ENCODE results near the gene ADAM8.
"Not testable (repeated sequence)": the region's sequence is repeated elsewhere in the genome, so short reads cannot be mapped to it uniquely, and the experiment has no call there.

Gene ADAM8

DNA sequence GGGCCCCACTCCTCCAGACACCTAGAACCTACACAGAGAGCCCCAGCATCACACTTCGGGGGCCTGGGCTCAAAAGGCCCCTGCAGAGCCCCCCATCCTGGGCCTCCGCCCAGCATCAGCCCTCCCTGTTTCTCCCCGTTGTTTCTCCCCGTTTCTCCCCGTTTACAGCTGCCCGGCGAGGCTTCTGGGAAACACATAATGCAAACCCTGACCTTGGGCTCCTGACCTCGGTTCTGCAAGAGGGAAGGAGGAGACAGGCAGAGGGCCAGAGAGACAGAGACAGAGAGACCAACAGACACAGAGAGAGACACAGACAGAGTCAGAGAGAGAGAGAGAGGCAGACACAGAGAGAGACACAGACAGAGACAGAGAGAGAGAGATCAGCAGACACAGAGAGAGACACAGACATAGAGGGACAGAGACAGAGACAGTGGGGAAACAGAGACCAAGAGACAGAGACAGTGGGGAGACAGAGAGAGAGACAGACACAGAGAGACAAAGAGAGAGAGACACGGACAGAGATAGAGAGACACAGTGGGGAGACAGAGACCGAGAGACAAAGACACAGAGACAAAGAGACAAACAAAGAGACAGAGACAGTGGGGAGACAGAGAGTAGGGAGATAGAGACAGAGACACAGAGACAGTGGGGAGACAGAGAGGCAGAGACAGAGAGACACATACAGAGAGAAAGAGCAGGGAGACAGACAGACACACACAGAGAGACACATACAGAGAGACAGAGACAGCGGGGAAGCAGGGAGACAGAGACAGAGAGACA is 26.5 kb downstream of the ADAM8 start:
- no peak for DNase-seq (ENCODE audit: low spot score)

DNA sequence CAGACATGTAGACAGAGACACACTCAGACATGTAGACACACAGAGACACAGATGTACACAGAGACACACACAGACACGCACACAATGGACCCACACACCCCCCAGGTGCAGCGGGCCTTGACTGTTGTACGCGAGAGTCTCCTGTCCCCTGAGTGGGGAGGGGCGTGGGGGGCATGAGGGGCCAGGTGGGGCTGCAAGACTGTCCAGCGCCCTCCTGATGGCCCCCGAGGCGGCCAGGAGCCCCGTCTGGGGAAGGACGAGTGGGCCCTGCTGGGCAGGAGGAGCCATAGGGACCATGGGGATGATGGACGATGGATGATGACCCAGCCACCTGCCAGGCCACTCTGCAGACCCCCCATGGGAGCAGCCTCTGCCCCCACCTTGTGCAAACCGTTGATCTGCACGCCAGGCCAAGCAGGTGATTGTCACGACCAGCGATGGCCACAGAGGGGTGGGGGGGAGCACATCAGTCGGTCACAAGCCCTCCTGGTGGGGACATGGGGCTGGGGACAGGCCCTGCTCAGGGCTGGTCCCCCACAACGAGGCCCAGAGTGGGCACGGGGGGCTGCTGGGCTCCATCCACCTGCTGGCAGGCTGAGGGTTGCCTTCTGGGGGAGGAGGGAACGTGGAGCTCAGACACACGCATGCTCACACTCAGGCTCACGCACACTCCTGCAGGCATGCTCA is 27.4 kb downstream of the ADAM8 start:
- DNase-seq (ENCODE audit: low spot score), result no peak

DNA sequence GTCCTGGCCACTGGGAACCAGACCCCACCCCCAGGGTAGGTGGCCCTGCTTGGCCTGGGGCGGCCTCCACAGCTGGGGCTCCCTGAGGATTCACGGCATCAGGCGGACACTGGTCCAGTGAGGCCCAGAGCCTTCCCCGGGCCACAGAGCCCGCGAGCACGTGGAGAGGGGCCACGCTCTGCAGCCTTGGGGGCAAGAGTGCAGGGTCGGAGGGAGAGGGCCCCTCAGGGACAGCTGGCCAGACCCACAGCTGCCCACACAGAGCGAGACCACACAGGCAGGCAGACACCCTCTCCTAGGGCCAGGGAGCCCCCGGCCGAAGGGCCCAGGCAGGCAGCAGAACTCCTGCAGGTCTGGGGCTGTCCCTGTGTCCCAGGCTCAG is 28.3 kb downstream of the ADAM8 start:
- no peak for DNase-seq (ENCODE audit: low spot score)

DNA sequence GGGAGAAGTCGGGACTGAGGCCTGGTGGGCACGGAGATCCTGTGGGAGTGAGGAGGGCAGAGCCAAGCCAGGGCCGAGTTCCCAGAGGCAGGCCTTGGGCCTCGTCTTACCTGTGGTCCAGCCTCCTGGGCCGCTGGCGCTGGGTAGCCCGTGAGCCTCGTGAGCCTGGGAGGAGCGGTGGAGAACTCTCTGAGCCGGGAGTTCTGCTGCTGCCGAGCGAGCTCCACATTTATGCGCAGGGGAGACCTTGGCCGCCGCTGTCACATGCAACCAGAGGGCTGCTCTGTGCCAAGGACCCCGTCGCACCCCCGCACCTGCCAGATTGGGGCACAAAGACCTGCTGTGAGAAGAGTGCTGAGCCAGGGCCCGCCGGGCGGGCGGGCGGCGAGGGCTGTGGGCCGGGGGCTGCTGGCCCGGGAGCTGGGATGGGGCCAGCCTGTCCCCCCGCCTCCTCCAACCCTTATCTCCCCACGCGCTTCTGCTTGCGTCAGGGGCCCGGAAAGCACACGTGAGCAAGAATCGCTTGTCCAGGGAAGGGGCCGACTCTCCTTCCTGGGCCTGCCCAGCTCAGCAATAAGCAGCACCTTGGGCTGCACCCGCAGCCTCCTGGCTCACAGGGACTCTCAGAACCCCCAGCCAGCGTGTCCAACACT is 28.9 kb downstream of the ADAM8 start:
- DNase-seq (ENCODE audit: low spot score), result no peak

DNA sequence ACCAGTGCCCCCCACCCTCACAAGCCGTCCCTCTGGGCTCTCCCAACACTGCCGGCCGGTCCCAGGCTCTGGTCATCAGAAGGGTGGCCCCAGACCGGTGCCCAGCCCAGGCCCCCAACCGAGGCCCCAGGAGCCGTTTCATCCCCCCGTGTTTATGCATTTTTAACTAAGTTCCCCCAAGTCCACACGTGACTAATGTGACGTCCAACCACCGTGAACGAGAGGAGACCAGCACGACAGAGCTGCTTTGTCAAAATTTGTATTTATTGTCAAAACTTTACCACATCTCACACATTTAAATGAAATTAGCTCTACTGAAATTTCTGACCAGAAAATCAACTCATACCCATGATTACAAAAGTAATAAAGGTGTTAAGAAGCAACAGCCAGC is 30.4 kb downstream of the ADAM8 start:
- DNase-seq (ENCODE audit: low spot score), result no peak

DNA sequence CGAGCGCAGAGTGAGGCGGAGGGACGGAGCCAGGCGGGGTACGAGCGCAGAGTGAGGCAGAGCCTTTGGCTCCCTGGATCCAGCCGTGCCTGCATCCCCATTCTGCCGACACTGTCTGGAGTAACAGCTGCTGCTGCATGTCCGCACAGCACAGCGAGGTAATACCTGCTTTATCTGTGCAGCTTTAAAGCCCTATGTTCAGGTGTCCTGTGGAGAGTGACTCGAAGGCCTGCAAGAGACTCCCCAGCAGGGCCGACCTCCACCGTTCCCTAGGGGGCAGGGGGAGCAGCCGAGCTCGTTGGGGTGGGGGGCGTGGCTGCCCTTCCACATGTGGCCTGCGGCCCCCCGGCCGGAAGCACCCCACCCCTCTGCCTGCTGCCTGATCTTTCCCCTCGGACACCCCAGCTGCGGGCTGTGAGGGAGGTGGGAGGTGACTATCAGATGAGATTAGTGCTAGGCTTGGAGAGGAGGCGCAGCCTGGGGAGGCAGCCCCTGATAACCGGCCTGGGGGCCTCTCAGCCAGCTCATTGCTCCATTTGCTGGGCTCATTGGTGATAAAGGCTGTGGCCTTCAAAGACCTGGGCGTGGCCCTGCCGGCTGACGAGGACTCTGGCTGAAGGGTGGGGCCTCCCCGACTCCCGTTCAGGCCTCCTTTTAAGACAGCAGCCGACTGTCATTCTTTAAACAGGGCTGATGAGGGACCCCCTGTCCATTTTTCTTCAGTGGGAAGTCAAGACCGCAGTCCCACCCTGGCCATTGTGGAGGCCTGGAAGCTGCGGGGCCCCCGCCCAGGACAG is 31.0 kb downstream of the ADAM8 start:
- DNase-seq (ENCODE audit: low spot score), result no peak

DNA sequence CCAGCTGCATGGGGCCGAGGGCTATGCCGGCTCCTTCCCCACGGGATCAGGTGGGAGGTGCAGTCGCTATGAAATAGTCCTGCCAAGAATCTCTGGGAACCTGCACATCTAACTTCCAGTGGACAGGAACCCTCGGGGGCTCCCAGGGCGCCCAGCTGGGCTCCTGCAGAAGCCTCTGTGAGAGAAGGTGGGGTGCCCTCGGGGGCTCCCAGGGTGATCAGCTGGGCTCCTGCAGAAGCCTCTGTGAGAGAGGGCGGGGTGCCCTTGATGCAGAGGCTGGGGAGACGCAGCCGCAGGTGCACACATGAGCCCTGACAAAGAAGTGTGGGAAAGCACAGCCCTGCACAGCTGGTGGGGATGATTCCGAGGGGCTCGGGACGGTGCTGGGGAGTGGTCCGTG is 33.1 kb downstream of the ADAM8 start:
- DNase-seq (ENCODE audit: low spot score), result no peak

DNA sequence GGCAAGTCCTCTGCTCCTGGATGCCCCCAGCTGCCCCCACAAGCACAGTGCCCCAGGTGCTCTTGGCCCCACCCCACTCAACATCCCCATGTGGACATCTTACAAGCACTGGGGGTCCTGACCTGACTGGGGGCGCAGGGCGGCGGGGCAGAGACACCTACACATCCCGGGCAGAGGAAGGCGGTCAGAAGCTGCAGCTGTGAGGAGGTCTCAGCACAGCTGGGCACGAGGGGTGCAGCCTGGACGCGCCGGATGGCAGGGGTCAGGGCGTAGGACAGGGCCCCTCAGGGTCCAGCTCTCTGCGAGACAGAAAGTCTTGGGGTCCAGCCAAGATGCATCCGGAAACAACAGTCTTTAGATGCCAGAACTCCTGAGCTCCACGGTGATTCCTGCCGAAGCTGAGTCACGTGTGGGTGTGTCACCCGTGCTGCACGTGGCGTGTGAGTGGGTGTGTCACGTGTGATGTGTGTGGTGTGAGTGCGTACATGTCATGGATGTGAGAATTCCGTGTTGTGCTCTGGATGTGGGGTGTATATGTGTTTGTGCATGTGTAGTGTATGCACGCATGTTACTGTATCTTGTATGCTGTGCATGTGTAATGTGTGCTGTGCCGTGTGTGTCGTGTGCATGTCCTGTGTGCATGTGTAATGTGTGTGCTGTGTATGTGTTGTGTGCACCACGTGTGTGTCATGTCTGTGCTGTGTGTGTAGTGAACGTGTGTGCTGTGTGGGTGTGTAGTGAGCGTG is 33.9 kb downstream of the ADAM8 start:
- DNase-seq (ENCODE audit: low spot score), result no peak

DNA sequence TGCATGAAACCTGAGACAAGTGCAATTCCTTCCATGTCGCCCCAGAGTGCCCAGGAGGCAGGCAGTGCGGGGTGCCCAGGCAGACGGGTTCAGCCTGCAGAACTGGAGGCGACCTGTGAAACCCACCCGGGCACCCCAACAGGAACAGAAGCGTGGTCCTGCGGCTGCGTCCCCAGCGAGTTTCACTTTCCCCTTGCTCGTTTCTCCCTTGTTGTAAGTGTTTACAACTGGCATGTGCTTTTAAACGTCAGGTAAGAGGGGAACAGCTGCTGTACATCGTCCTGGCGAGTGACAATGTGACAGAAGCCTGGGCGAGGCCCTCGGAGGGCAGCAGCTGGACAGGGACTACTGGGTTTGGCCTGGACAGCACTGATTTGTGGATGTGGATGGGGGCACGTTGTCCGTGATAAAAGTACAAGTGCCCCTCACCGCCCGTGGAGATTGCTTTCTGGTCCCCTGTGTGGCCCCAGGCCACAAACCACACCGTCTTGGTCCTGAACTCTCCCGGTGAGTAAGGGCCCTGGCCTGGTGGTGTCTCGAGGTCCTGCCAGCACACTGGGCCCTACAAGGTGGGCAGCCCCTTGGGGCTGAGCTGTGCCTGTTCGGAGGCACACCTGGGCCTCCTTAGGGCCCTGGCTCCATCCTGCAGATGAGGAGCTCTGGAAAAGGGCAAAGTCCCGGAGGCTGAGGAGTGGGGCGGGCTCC is 35.0 kb downstream of the ADAM8 start:
- no peak for DNase-seq (ENCODE audit: low spot score)

DNA sequence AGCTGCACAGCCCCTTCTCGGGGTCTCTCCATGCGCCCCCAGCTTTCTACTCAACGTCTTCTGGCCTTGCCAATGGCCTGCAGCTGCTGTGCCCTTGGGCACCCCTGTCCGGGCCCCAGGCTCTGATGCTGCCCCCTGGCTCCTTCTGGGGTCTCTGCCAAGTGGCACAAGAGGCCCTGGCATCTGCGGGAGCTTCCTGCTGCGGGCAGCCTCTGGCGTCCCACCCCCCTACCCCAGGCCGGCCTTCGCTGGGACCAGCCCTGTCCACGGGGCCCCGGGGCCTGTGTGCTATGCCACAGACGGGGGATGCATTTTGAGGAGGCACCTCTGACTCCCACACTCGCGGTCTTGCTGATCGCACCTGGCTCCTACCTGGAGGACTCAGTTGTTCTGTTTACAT is 36.7 kb downstream of the ADAM8 start:
- no peak for DNase-seq (ENCODE audit: low spot score)

DNA sequence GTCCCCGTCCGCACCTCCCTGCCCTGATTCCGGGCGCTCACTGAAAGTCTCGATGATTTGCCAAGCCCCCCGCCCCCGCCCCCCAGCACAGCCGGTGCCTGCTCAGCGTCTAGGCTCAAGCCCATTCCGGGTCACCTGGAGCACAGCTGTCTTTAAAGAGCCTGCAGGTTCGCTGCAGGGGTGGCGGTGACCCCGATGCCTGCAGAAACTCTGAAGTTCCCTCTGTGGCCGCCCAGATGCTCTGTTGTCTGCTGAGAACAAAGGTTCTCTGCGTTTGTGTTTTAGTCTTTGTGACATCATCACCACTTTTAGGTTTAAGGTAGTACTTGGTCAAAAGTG is 38.2 kb downstream of the ADAM8 start:
- DNase-seq (ENCODE audit: low spot score), result no peak

DNA sequence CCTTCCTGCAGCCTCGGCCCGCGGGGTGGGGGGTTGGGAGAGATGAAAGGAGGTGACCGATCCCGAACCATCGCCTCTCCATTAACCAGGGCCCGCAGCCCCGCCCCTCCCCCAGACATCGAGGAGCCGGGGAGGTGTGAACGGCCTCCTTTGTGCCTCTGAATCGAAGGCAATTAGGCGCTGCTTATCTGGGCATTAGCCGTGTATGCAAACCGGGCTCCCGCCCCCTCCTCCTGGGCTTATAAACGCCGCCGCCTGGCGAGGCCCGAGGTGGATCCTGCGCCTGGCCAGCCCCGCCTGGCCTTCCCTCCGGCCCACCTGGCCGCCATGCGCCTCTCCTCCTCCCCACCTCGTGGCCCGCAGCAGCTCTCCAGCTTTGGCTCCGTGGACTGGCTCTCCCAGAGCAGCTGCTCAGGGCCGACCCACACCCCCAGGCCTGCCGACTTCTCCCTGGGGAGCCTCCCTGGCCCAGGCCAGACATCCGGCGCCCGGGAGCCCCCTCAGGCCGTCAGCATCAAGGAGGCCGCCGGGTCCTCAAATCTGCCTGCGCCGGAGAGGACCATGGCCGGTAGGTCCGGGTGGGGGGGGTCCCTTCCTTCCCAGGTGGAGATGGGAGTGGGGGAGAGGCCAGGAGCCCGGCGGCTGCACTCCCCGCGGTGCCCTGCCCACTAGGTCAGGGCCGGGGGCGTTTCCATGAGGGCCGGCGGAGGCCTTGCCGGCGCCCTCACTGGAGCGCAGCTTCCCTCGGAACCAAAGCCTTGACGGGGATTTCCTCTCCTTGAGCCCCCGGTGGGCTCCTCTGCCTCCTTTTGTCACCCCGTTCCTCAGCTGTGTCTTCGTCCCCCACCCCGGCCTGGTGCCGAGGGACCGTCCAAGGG is 38.8 kb downstream of the ADAM8 start, which contains the start of gene VENTX:
Gene VENTX, plus strand, starts transcription at position 268 of the 878 bp plus-strand sequence. Its CDS starts 60 bp downstream, at position 328.
- no peak for DNase-seq (ENCODE audit: low spot score)

DNA sequence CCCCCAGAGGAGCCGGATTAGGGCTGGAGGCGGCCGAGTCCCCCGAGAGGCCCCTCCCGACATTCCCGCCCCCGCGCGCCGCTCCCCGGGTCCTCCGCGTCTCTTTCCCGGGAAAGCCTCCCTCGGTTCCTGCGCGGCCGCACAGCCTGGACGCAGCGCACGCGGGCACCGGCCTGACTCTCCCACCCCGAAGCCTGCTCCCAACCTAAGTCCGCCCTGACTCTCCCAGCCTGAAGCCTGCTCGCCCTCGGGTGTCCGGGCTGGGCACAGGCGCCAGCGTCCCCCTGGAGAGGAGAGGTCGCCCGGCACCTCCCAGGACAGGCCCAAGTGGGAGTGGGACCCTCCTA is 39.5 kb downstream of the ADAM8 start:
- DNase-seq (ENCODE audit: low spot score), result no peak

DNA sequence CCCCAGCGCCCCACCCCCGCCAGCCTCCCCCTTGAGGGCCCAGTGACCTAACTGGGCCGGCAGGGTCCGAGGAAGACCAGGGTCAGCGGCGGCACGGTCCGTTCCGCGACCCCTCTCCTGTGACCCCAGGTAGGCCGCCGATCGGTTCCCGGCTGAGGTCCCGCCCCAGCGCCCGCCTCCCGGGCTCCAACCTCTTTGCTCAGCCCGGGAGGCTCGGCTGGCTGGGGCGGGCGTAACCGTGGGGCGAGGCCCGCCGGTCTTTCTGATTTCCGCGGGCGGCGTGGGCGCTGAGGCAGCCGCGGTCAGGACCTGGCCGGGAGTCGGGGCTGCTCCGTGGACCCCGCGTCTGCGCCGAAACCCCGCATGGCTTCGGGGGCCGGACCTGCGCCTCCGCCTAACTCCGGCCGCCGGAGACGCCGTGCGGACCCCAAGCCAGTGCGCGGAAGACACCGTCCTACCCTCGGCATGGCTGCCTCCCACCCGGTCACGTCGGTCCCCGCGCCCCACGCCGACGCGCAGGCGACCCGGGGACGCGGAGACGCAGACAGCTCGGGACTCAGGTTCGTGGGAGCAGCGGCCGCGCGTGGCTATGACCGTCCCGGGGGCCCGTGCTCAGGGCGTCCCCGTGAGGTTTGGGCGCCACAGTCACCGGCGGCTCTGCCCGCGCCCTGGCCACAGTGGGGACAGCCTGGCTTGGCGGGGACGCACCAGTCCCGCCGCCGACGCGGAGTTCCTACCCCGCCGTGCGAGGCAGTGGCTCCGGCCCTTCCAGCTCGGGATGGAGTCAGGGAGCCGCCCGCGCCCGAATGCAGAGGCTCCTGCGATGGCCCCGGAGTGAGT is 40.0 kb downstream of the ADAM8 start:
- DNase-seq (ENCODE audit: low spot score), result no peak

DNA sequence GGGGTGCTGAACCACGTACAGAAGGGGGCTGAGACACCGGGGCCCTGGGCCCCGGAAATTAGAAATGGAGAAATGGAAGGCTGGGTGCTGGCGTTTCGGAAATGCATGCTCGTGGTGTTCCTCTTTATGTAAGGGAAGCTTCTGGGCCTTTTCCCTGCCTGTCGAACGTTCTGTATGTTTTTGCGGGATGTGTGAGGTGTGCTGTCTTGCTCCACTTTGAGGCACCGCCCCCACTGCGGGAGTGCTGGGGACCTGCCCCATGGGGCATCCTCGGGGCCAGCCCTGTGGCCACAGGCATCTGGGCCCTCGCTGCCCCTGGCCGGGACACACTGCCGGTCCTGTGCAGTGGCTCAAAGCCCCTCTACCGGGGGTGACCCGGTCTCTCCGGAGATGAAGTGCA is 40.7 kb downstream of the ADAM8 start:
- DNase-seq (ENCODE audit: low spot score), result no peak

DNA sequence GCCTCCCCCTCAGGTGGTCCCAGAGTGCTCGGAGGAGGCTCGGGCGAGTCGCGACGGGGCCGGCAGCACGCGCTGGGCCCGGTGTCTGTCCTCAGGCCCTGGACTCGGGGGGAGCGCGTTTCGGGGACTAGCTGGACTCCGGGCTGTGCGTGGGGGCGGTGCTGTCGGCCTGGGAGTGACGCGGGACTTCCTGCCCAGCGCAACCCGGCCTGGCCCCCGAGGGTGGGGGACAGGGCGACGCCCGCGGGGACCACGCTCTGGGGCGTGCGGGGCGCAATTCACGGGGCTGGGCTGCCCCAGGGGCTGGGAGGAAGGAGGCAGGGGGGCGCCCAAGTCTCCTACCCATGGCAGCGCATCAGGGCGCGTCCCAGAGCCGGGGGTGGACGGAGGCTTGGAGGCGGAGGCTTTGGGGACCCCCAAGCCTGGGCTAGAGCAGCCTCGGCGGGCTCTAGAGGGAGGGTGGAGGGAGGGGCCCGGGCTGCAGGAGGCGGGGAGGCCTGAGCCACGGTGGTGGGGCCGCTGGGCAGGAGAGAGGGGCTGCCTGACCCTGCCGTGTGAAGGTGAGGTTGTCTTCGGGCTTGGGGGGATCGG is 41.3 kb downstream of the ADAM8 start:
- no peak for DNase-seq (ENCODE audit: low spot score)

DNA sequence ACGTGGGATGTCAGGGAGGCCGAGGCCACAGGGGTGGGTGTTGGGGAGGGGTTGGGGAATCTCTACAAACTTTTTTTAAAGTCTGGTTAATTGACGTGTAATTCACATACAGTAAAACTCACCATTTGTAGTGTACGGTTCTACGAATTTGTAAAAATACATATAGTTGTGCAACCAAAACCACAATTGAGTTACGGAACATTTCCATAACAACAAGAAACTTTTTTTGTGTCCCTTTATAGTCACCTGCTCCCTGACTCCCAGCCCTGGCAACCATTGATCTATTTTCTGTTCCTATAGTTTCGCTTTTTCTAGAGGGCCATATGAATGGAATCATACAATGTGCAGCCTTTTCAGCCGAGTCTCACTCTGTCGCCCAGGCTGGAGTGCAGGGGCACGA is 41.9 kb downstream of the ADAM8 start:
- not testable (repeated sequence) for DNase-seq (ENCODE audit: low spot score)

DNA sequence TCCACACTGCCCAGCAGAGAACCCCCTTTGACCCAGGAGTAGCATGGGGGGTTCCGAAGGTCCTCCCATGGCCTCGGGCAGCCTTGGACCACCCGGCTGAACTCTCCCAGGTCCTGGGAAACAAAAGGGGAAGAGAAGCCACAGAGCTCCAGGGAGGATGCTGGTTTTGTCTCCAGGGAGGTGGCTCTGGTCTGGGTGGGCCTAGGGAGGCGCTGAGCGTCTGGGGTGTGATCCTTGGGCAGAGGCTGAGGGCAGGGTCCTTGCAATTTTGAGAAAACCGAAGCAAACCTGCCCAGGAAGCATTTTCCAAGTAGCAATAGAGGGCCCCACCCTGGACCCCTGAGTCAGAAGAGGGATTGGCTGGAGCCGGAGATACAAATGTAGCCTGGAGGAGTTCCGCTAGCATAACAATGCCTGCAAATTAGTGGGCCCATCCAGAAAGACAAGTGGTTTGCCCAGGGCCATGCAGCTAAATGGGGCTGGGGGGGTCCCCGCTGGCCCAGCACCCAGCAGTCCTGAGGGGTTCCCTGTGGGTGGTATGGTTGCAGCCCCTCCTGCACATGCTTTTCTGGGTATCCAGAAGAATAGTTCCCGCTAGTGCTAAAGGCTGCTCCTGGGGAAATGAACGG is 44.6 kb downstream of the ADAM8 start:
- no peak for DNase-seq (ENCODE audit: low spot score)
